B cell (primary cell): ENCODE results near the gene NTNG1. TPM values are rescaled to one million over a fixed set of nuclear protein-coding genes. Genes with fewer than 3 reads are reported as not detected.

Source experiments
- ATAC-seq: fragments of 200-7000 bp; cut with Tn5 transposase; one replicate; pipeline ENCODE4 v1.10.0; 2021; ENCODE audit warnings: low read depth, mild to moderate bottlenecking, moderate number of reproducible peaks, moderate library complexity
- CTCF ChIA-PET: fragments of 350-600 bp; sonication (Branson Sonifier 250); formaldehyde crosslinking; loops from one replicate; lab custom pipeline; 2021; ENCODE audit warnings: antibody characterized with exemption, inconsistent platforms; lab: Charles Lee
- POLR2A ChIA-PET: fragments of 350-600 bp; sonication (Branson Sonifier 250); formaldehyde crosslinking; loops from one replicate; lab custom pipeline; 2021; ENCODE audit warnings: antibody characterized with exemption; lab: Charles Lee
- DNase-seq: peaks from one replicate; pipeline ENCODE4 v3.0.0; 2013
- H2AFZ ChIP-seq: 2 replicates; pipeline ENCODE4 v1.6.1; 2012; ENCODE audit warnings: mild to moderate bottlenecking, low read depth, low read length; ENCODE audit not compliant: insufficient read depth, poor library complexity, severe bottlenecking
- H3K27ac ChIP-seq, 2 donors: 1 replicate in 1 of 2; 2 replicates in 1 of 2; pipeline ENCODE4 v1.5.1; 2012 to 2013; ENCODE audit warnings: low read length in 2 of 2, mild to moderate bottlenecking in 2 of 2, moderate library complexity in 1 of 2
- H3K27me3 ChIP-seq, 4 experiments: fragments of 200-600 bp in 1 of 4; sonication (generic) in 1 of 4; replicated peaks in 1 of 4; 1 replicate in 2 of 4; 2 replicates in 2 of 4; pipeline versions ENCODE4 v1.6.1 to v1.7.0; 2013 to 2016; ENCODE audit warnings: low read length in 3 of 4, mild to moderate bottlenecking in 2 of 4, mixed read lengths in 1 of 4, moderate library complexity in 1 of 4; ENCODE audit not compliant: insufficient read depth in 4 of 4, control insufficient read depth in 3 of 4; ENCODE audit errors: control extremely low read depth in 1 of 4
- H3K36me3 ChIP-seq, 2 experiments: replicated peaks in 1 of 2; 1 replicate in 1 of 2; 2 replicates in 1 of 2; pipeline versions ENCODE4 v1.6.1 to v1.7.1; 2013; ENCODE audit warnings: low read length in 1 of 2; ENCODE audit not compliant: insufficient read depth in 2 of 2, control insufficient read depth in 1 of 2; ENCODE audit errors: control extremely low read depth in 1 of 2, extremely low read depth in 1 of 2
- H3K4me1 ChIP-seq, 2 donors: fragments of 200-600 bp in 1 of 2; sonication (generic) in 1 of 2; 1 replicate in 1 of 2; 2 replicates in 1 of 2; pipeline versions ENCODE4 v1.5.1 to v1.6.1; 2013 to 2017; ENCODE audit warnings: low read length in 2 of 2; ENCODE audit not compliant: control insufficient read depth in 2 of 2, insufficient read depth in 2 of 2
- H3K4me2 ChIP-seq: replicated peaks from 2 replicates; pipeline ENCODE3; 2012; ENCODE audit warnings: mild to moderate bottlenecking, low read depth, low read length; ENCODE audit not compliant: poor library complexity, severe bottlenecking
- H3K4me3 ChIP-seq, 5 experiments: fragments of 200-600 bp in 1 of 5; sonication (generic) in 1 of 5; 1 replicate in 3 of 5; 2 replicates in 2 of 5; pipeline versions ENCODE4 v1.5.1 to v1.7.0; 2011 to 2016; ENCODE audit warnings: low read length in 4 of 5, mild to moderate bottlenecking in 4 of 5, low read depth in 2 of 5, control low read depth in 1 of 5, moderate library complexity in 1 of 5; ENCODE audit not compliant: insufficient read depth in 1 of 5; ENCODE audit errors: control extremely low read depth in 1 of 5, extremely low read depth in 1 of 5
- H3K79me2 ChIP-seq: fragments of 200-600 bp; sonication (generic); one replicate; pipeline ENCODE4 v1.6.0; 2016; ENCODE audit warnings: low read length; ENCODE audit not compliant: control insufficient read depth, insufficient read depth
- H3K9ac ChIP-seq: fragments of 200-600 bp; sonication (generic); 2 replicates; pipeline ENCODE4 v1.6.1; 2017; ENCODE audit warnings: mild to moderate bottlenecking, low read length, moderate library complexity
- H3K9me3 ChIP-seq, 3 donors: one replicate each; pipeline versions ENCODE4 v1.6.1 to v1.7.1; 2013; ENCODE audit warnings: low read length in 2 of 3; ENCODE audit not compliant: control insufficient read depth in 2 of 3, insufficient read depth in 1 of 3; ENCODE audit errors: control extremely low read depth in 1 of 3
- H4K20me1 ChIP-seq: 2 replicates; pipeline ENCODE4 v1.6.0; 2012; ENCODE audit warnings: mild to moderate bottlenecking, low read length; ENCODE audit not compliant: insufficient read depth, control insufficient read depth, poor library complexity, severe bottlenecking
- H3K27ac Mint-ChIP-seq: one replicate; pipeline ENCODE4 v1.8.0; 2021; ENCODE audit warnings: mixed read lengths
- H3K27me3 Mint-ChIP-seq: one replicate; pipeline ENCODE4 v1.8.0; 2021; ENCODE audit warnings: mixed read lengths
- H3K4me1 Mint-ChIP-seq: one replicate; pipeline ENCODE4 v1.8.0; 2021; ENCODE audit warnings: mixed read lengths
- H3K4me3 Mint-ChIP-seq: one replicate; pipeline ENCODE4 v1.8.0; 2021; ENCODE audit warnings: mixed read lengths
- H3K9me3 Mint-ChIP-seq: one replicate; pipeline ENCODE4 v1.8.0; 2022; ENCODE audit warnings: mixed read lengths; ENCODE audit not compliant: insufficient read depth
- EZH2 ChIP-seq: IDR thresholded peaks from 2 replicates; pipeline ENCODE4 v1.6.1; 2012; ENCODE audit warnings: borderline replicate concordance, low read depth, mild to moderate bottlenecking, moderate library complexity, low read length; ENCODE audit not compliant: insufficient read depth, poor library complexity, severe bottlenecking
- WGBS: methylation state at CpG from one replicate; pipeline ENCODE4 v1.1.5; 2013; ENCODE audit warnings: missing lambda C conversion rate; ENCODE audit not compliant: insufficient coverage; 5-methylcytosine and 5-hydroxymethylcytosine counted together
- intact Hi-C: fragments of 100-400 bp; cut with micrococcal nuclease; formaldehyde crosslinking; loops from one replicate; pipeline ENCODE4 v1.10.0; 2022
- polyA plus RNA-seq: library from polyadenylated mRNA; depleted of rRNA; stranded (reverse); fragments of >200 nt; gene quantifications from 2 replicates; pipeline ENCODE4 v1.2.3, GENCODE V29; 2012
- total RNA-seq, 2 donors: library from RNA; stranded (reverse); fragments of 120-200 nt in 1 of 2; gene quantifications; 1 replicate in 1 of 2; 2 replicates in 1 of 2; pipeline versions ENCODE4 v1.2.3 to v1.2.4, GENCODE V29; 2013 to 2022
- TF ChIP-seq, protein P1 (sequence below): fragments of 200-600 bp; IDR thresholded peaks from one replicate; pipeline ENCODE4 v1.8.0; 2022; ENCODE audit warnings: antibody characterized with exemption, mild to moderate bottlenecking

The NTNG1 gene
- total and polyA plus RNA-seq, 2 donors (not counting 1 experiment from before 2014, with no cell fraction given), result 2.8 to 3.7 TPM

DNA sequence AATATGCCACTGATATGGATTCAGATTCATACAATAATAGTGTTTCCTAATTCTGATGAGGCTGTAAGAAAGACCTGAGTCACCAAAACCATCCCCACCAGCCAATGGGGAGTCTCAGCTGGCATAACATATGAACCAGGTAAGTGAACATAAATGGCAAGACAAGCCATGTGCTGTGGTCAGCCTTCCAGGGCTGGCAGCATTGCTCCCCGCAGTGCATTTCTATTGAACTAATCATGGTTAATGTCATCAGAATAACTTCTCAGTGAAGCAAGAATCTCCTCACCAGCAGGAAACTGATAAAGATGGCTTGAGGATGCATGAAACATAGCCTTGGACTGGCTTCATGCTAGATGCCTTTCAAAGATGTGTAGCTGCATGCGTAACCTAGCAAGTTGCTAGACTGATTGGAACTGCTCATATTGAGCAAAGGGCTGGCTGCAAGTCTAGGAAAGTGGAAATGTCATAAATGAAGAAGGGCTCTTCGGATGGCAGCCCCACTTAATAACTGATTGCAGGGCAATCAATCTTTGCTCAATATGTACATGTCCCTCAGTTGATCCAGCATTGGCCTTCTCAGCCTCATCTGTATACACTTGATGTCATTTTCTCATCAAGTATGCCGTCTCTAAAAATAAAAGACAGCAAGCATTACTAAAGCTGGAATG, 88.0 kb downstream of the NTNG1 start:
- no peak overlapping the region for H3K4me3 Mint-ChIP-seq

GRCh38 chr1:107229711-107230110, 88.9 kb downstream of the NTNG1 start:
- Mint-ChIP-seq H3K27me3 (no peaks in the 10 kb centered on the region), H3K4me3 (no peak overlapping the region), H3K9me3 (no peaks in the 10 kb centered on the region), H3K27ac (no peak overlapping the region), H3K4me1 (peaks cover 11% of the 10 kb centered on the region)
- Histone ChIP-seq H3K4me3 (no peak overlapping the region), H3K9me3 (no peaks in the 10 kb centered on the region), H3K27ac (no peak overlapping the region), H3K4me2 (no peak overlapping the region), H3K4me1 (no peaks in the 10 kb centered on the region), H2AFZ (no peak overlapping the region), H3K27me3 (no peaks in the 10 kb centered on the region), H3K9ac (no peak overlapping the region), H3K79me2 (no peaks in the 10 kb centered on the region), H3K36me3 (no peaks in the 10 kb centered on the region), H4K20me1 (no peaks in the 10 kb centered on the region)
- DNase-seq, result no peak
- ChIA-PET CTCF (no interaction called here), POLR2A (no interaction called here)
- ATAC-seq, result no peak
- 20% methylated on average over 1 of the region's 2 CpGs for WGBS
- intact Hi-C loops, result no loop called here
- no peak for TF ChIP-seq EZH2
- TF ChIP-seq, protein P1, sequence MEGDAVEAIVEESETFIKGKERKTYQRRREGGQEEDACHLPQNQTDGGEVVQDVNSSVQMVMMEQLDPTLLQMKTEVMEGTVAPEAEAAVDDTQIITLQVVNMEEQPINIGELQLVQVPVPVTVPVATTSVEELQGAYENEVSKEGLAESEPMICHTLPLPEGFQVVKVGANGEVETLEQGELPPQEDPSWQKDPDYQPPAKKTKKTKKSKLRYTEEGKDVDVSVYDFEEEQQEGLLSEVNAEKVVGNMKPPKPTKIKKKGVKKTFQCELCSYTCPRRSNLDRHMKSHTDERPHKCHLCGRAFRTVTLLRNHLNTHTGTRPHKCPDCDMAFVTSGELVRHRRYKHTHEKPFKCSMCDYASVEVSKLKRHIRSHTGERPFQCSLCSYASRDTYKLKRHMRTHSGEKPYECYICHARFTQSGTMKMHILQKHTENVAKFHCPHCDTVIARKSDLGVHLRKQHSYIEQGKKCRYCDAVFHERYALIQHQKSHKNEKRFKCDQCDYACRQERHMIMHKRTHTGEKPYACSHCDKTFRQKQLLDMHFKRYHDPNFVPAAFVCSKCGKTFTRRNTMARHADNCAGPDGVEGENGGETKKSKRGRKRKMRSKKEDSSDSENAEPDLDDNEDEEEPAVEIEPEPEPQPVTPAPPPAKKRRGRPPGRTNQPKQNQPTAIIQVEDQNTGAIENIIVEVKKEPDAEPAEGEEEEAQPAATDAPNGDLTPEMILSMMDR, result no peak

More for the DNA sequence above, 88.0 kb downstream of the NTNG1 start:
- H3K4me1 Mint-ChIP-seq, result peaks cover 11% of the 10 kb centered on the region
- H3K79me2 ChIP-seq, result no peaks in the 10 kb centered on the region
- no peaks in the 10 kb centered on the region for H4K20me1 ChIP-seq
- no peaks in the 10 kb centered on the region for H3K36me3 ChIP-seq
- H3K27ac Mint-ChIP-seq, result no peak overlapping the region
- H3K27me3 ChIP-seq, result no peaks in the 10 kb centered on the region
- WGBS, result 93% methylated on average over 2 of the region's 4 CpGs
- TF ChIP-seq, protein P1, result no peak
- TF ChIP-seq EZH2, result no peak
- H3K27me3 Mint-ChIP-seq, result no peaks in the 10 kb centered on the region
- ChIA-PET CTCF (no interaction called here), POLR2A (no interaction called here)
- ATAC-seq (no peak), DNase-seq (no peak)
- no peaks in the 10 kb centered on the region for H3K4me1 ChIP-seq
- no peak overlapping the region for H2AFZ ChIP-seq
- intact Hi-C loops, result no loop called here
- H3K9me3 ChIP-seq, result no peaks in the 10 kb centered on the region
- no peaks in the 10 kb centered on the region for H3K9me3 Mint-ChIP-seq
- H3K4me2 ChIP-seq, result no peak overlapping the region
- H3K4me3 ChIP-seq, result no peak overlapping the region
- H3K27ac ChIP-seq, result no peak overlapping the region
- no peak overlapping the region for H3K9ac ChIP-seq
